H1 (cell line): ENCODE results near the gene MLC1. TPM values are rescaled to one million over a fixed set of nuclear protein-coding genes. Genes with fewer than 3 reads are reported as not detected.
A peak's percentile ranks its signal among the peaks of the same experiment; 100 is the strongest.

Experiments
- CTCF ChIA-PET: fragments of 300-600 bp; sonication (Branson Sonifier 250); formaldehyde crosslinking; loops from one replicate; lab custom pipeline; 2021; ENCODE audit not compliant: partially characterized antibody; lab: Charles Lee
- POLR2A ChIA-PET: fragments of 300-600 bp; sonication (Branson Sonifier 250); formaldehyde crosslinking; loops from one replicate; lab custom pipeline; 2021; ENCODE audit warnings: inconsistent platforms; ENCODE audit not compliant: partially characterized antibody; lab: Charles Lee
- DNase-seq, 2 experiments: peaks; one replicate each; pipeline versions ENCODE4 v3.0.0 to v3.0.0-alpha.2; 2010 to 2022; ENCODE audit warnings: low spot score in 2 of 2, low read depth in 1 of 2, mixed read lengths in 1 of 2
- FAIRE-seq: peaks from 2 replicates; lab custom pipeline; 2011; peaks lifted over from hg19 to GRCh38; lab: Jason Lieb, UNC
- H2AFZ ChIP-seq: 2 replicates; pipeline ENCODE4 v1.8.1; 2012; ENCODE audit warnings: low read length, inconsistent platforms
- H2AK5ac ChIP-seq: 2 replicates; pipeline ENCODE4 v1.6.1; 2013; ENCODE audit warnings: low read depth, low read length
- H2BK120ac ChIP-seq: replicated peaks from 2 replicates; pipeline ENCODE3; 2013; ENCODE audit warnings: low read depth, low read length, inconsistent platforms
- H2BK12ac ChIP-seq: 2 replicates; pipeline ENCODE4 v1.6.1; 2013; ENCODE audit warnings: low read depth, low read length
- H2BK15ac ChIP-seq: 2 replicates; pipeline ENCODE4 v1.6.1; 2013; ENCODE audit warnings: low read length
- H2BK20ac ChIP-seq: 2 replicates; pipeline ENCODE4 v1.6.1; 2013; ENCODE audit warnings: low read length
- H2BK5ac ChIP-seq: 2 replicates; pipeline ENCODE4 v1.6.1; 2013; ENCODE audit warnings: low read depth, low read length
- H3K14ac ChIP-seq: 2 replicates; pipeline ENCODE4 v1.6.1; 2013; ENCODE audit warnings: inconsistent platforms; ENCODE audit not compliant: insufficient read length
- H3K18ac ChIP-seq: 2 replicates; pipeline ENCODE4 v1.6.1; 2013; ENCODE audit warnings: low read length; ENCODE audit errors: extremely low read depth
- H3K23ac ChIP-seq: 2 replicates; pipeline ENCODE4 v1.6.1; 2013; ENCODE audit warnings: inconsistent platforms; ENCODE audit not compliant: insufficient read length
- H3K23me2 ChIP-seq: 2 replicates; pipeline ENCODE4 v1.6.1; 2013; ENCODE audit warnings: low read depth, low read length
- H3K27ac ChIP-seq: 2 replicates; pipeline ENCODE4 v1.6.1; 2011; ENCODE audit warnings: low read depth, low read length, inconsistent platforms
- H3K27me3 ChIP-seq, 4 experiments: replicated peaks in 1 of 4; 1 replicate in 1 of 4; 2 replicates in 3 of 4; pipeline versions ENCODE4 v1.6.1 to v1.8.1; 2011 to 2013; ENCODE audit warnings: low read length in 3 of 4, mild to moderate bottlenecking in 3 of 4, inconsistent platforms in 2 of 4, mixed read lengths in 2 of 4, moderate library complexity in 1 of 4; ENCODE audit not compliant: control insufficient read depth in 3 of 4, insufficient read depth in 3 of 4; ENCODE audit errors: extremely low read depth in 1 of 4
- H3K36me3 ChIP-seq, 4 experiments: 2 replicates each; pipeline versions ENCODE4 v1.6.1 to v1.8.1; 2011 to 2013; ENCODE audit warnings: mild to moderate bottlenecking in 4 of 4, low read length in 3 of 4, moderate library complexity in 2 of 4, control low read depth in 1 of 4, inconsistent platforms in 1 of 4; ENCODE audit not compliant: insufficient read depth in 4 of 4, control insufficient read depth in 2 of 4
- H3K4ac ChIP-seq: replicated peaks from 2 replicates; pipeline ENCODE3; 2013; ENCODE audit warnings: low read length, low read depth, mixed read lengths, inconsistent platforms; ENCODE audit not compliant: insufficient read length
- H3K4me1 ChIP-seq, 4 experiments: replicated peaks in 1 of 4; 1 replicate in 1 of 4; 2 replicates in 3 of 4; pipeline versions ENCODE4 v1.6.1 to v1.8.1; 2011 to 2013; ENCODE audit warnings: low read length in 3 of 4, inconsistent platforms in 2 of 4, mixed read lengths in 1 of 4; ENCODE audit not compliant: insufficient read depth in 4 of 4, control insufficient read depth in 3 of 4
- H3K4me2 ChIP-seq, 2 experiments: 2 replicates each; pipeline versions ENCODE4 v1.6.1 to v1.8.1; 2011 to 2013; ENCODE audit warnings: low read depth in 2 of 2, low read length in 2 of 2, control low read depth in 1 of 2, inconsistent platforms in 1 of 2, mild to moderate bottlenecking in 1 of 2; ENCODE audit not compliant: insufficient read depth in 1 of 2
- H3K4me3 ChIP-seq, 4 experiments: fragments of 200-600, 300-600 bp in 1 of 4; sonication (generic), shearing (Covaris generic), sonication (Bioruptor Twin) in 1 of 4; 2 replicates each; pipeline versions ENCODE4 v1.5.1 to v1.8.1; 2011 to 2016; ENCODE audit warnings: low read length in 4 of 4, low read depth in 3 of 4, control low read depth in 2 of 4, inconsistent platforms in 2 of 4, mild to moderate bottlenecking in 2 of 4, mixed read lengths in 1 of 4, moderate library complexity in 1 of 4; ENCODE audit not compliant: insufficient read depth in 2 of 4; ENCODE audit errors: extremely low read depth in 1 of 4
- H3K56ac ChIP-seq: replicated peaks from 2 replicates; pipeline ENCODE3; 2013; ENCODE audit warnings: low read depth, mild to moderate bottlenecking, mixed read lengths, low read length, inconsistent platforms; ENCODE audit not compliant: insufficient read length
- H3K79me1 ChIP-seq: 2 replicates; pipeline ENCODE4 v1.6.1; 2013; ENCODE audit warnings: low read depth, low read length, control low read depth
- H3K79me2 ChIP-seq, 2 experiments: 2 replicates each; pipeline versions ENCODE4 v1.6.1 to v1.8.1; 2012 to 2013; ENCODE audit warnings: low read length in 2 of 2, mild to moderate bottlenecking in 2 of 2, inconsistent platforms in 1 of 2; ENCODE audit not compliant: insufficient read depth in 2 of 2, control insufficient read depth in 1 of 2
- H3K9ac ChIP-seq, 4 experiments: replicated peaks in 1 of 4; 1 replicate in 1 of 4; 2 replicates in 3 of 4; pipeline versions ENCODE4 v1.6.1 to v1.8.1; 2011 to 2013; ENCODE audit warnings: low read depth in 3 of 4, low read length in 3 of 4, control low read depth in 2 of 4, mild to moderate bottlenecking in 2 of 4, moderate library complexity in 2 of 4, inconsistent platforms in 1 of 4; ENCODE audit errors: extremely low read depth in 1 of 4
- H3K9me3 ChIP-seq, 2 experiments: 2 replicates each; pipeline versions ENCODE4 v1.6.1 to v1.8.1; 2012 to 2013; ENCODE audit warnings: mild to moderate bottlenecking in 2 of 2, moderate library complexity in 2 of 2, control low read depth in 1 of 2, inconsistent platforms in 1 of 2, low read depth in 1 of 2, low read length in 1 of 2, mixed read lengths in 1 of 2; ENCODE audit not compliant: insufficient read depth in 2 of 2
- H4K20me1 ChIP-seq, 2 experiments: replicated peaks in 1 of 2; 2 replicates each; pipeline versions ENCODE3 to v1.8.1; 2011 to 2013; ENCODE audit warnings: inconsistent platforms in 2 of 2, low read length in 2 of 2, mild to moderate bottlenecking in 1 of 2; ENCODE audit not compliant: insufficient read depth in 2 of 2, control insufficient read depth in 1 of 2
- H4K5ac ChIP-seq: 2 replicates; pipeline ENCODE4 v1.6.1; 2013; ENCODE audit warnings: low read length, low read depth, mixed read lengths, inconsistent platforms; ENCODE audit not compliant: insufficient read length
- H4K8ac ChIP-seq: 2 replicates; pipeline ENCODE4 v1.8.0; 2013; ENCODE audit warnings: mild to moderate bottlenecking, moderate library complexity, low read length, inconsistent platforms; ENCODE audit not compliant: insufficient read depth; ENCODE audit errors: extremely low read depth
- H4K91ac ChIP-seq: replicated peaks from 2 replicates; pipeline ENCODE3; 2013; ENCODE audit warnings: low read length, mixed read lengths, inconsistent platforms; ENCODE audit not compliant: insufficient read length
- GABPA ChIP-seq: IDR thresholded peaks from 2 replicates; pipeline ENCODE4 v1.6.1; 2011; ENCODE audit warnings: mild to moderate bottlenecking, low read length, moderate library complexity, borderline replicate concordance; ENCODE audit not compliant: insufficient read depth
- RAD21 ChIP-seq, 2 experiments: IDR thresholded peaks in 1 of 2; conservative IDR thresholded peaks in 1 of 2; 2 replicates each; pipeline ENCODE4 v1.6.1; 2011; ENCODE audit warnings: low read depth in 2 of 2, low read length in 2 of 2, improper control_type of control experiment in 1 of 2, inconsistent platforms in 1 of 2, mild to moderate bottlenecking in 1 of 2, moderate library complexity in 1 of 2
- SAP30 ChIP-seq: fragments of 300-600 bp; sonication (generic); IDR thresholded peaks from 2 replicates; pipeline ENCODE4 v1.7.1; 2012; ENCODE audit warnings: low read length, moderate library complexity, mild to moderate bottlenecking, inconsistent platforms; ENCODE audit not compliant: insufficient read depth, insufficient replicate concordance
- YY1 ChIP-seq: IDR thresholded peaks from 2 replicates; pipeline ENCODE4 v1.6.1; 2011; ENCODE audit warnings: low read depth, mild to moderate bottlenecking, low read length
- WGBS, 2 experiments: shearing (Covaris generic) in 1 of 2; methylation state at CpG; one replicate each; pipeline versions ENCODE4 v1.1.6 to v1.1.7; 2013 to 2015; ENCODE audit warnings: low lambda C conversion rate in 2 of 2, mixed read lengths in 2 of 2, inconsistent platforms in 1 of 2, low coverage in 1 of 2, missing lambda C conversion rate in 1 of 2; ENCODE audit not compliant: insufficient replicate concordance in 2 of 2, insufficient coverage in 1 of 2, insufficient read length in 1 of 2; ENCODE audit errors: extremely low coverage in 1 of 2, missing lambda C conversion rate in 1 of 2; 5-methylcytosine and 5-hydroxymethylcytosine counted together
- polyA plus RNA-seq, 7 experiments: library from polyadenylated mRNA; depleted of rRNA in 3 of 7; stranded (reverse) in 5 of 7; unstranded in 2 of 7; fragments of >200 nt in 5 of 7; fragments of 200-250 nt in 2 of 7; gene quantifications; 1 replicate in 5 of 7; 2 replicates in 1 of 7; 4 replicates in 1 of 7; pipeline versions ENCODE4 v1.2.1 to v1.2.3, GENCODE V29; 2011 to 2013; ENCODE audit warnings: missing spikeins in 2 of 7, mixed read lengths in 2 of 7
- total RNA-seq: library from RNA; stranded (reverse); fragmentation: NEBNext Ultra II Directional; extraction: Animal tissue kit (Norgen Biotek cat#: 25700); gene quantifications from 2 replicates; pipeline ENCODE4 v1.2.1, GENCODE V29; 2021

The MLC1 gene
- total and polyA plus RNA-seq, 2 of the 8 experiments (the other 6 are each of a cell fraction or from before 2014, with no cell fraction given), result 0.20 TPM; not detected in 1

GRCh38 chr22:50134481-50134880 lies 49.3 kb upstream of the MLC1 start:
- no peak for DNase-seq
- CTCF ChIA-PET, result no interaction called here
- H3K9ac ChIP-seq, result no peak overlapping the region
- H3K9me3 ChIP-seq, result no peaks in the 10 kb centered on the region
- no peak overlapping the region for H3K27ac ChIP-seq
- H2BK12ac ChIP-seq, result no peak overlapping the region
- H3K14ac ChIP-seq, result no peak overlapping the region
- no peak overlapping the region for H3K23ac ChIP-seq
- no peaks in the 10 kb centered on the region for H3K79me2 ChIP-seq
- no peaks in the 10 kb centered on the region for H4K20me1 ChIP-seq
- H3K23me2 ChIP-seq, result no peaks in the 10 kb centered on the region
- no peaks in the 10 kb centered on the region for H3K4me1 ChIP-seq
- FAIRE-seq, result no peak
- H3K18ac ChIP-seq, result no peak overlapping the region
- TF ChIP-seq RAD21 (IDR thresholded peaks at IDR 0.05 in 1 of 2, conservative IDR thresholded peaks at IDR 0.05 in 1 of 2; ENCODE audit: low read depth in 2 of 2, low read length in 2 of 2), result no peak
- no peak for TF ChIP-seq GABPA
- no peak for TF ChIP-seq YY1
- no peak for TF ChIP-seq SAP30
- POLR2A ChIA-PET, result interaction anchor here (0.7 kb wide), 1 partner anchor 429 kb away, joined by 4 read pairs; no protein-coding TSS in a partner anchor
- H4K91ac ChIP-seq, result no peak overlapping the region
- no peak overlapping the region for H3K4ac ChIP-seq
- no peaks in the 10 kb centered on the region for H3K27me3 ChIP-seq
- no peak overlapping the region for H4K5ac ChIP-seq
- no peak overlapping the region for H3K4me2 ChIP-seq
- H2AK5ac ChIP-seq, result no peak overlapping the region
- no peak overlapping the region for H3K4me3 ChIP-seq
- no peak overlapping the region for H3K56ac ChIP-seq
- H2AFZ ChIP-seq, result no peak overlapping the region
- WGBS, 2 experiments, result 78% methylated on average over 10 of the region's 10 CpGs; no CpG with 5 or more reads in 1 of the 2 experiments
- H2BK20ac ChIP-seq, result no peak overlapping the region
- no peak overlapping the region for H2BK5ac ChIP-seq
- no peaks in the 10 kb centered on the region for H3K79me1 ChIP-seq
- no peaks in the 10 kb centered on the region for H3K36me3 ChIP-seq
- H2BK120ac ChIP-seq, result no peak overlapping the region
- H2BK15ac ChIP-seq, result no peak overlapping the region
- H4K8ac ChIP-seq, result peak overlapping the region; percentile 68; the same call in 1 of the 2 replicates
